ENCODE measurements around the gene SP5.

DNA sequence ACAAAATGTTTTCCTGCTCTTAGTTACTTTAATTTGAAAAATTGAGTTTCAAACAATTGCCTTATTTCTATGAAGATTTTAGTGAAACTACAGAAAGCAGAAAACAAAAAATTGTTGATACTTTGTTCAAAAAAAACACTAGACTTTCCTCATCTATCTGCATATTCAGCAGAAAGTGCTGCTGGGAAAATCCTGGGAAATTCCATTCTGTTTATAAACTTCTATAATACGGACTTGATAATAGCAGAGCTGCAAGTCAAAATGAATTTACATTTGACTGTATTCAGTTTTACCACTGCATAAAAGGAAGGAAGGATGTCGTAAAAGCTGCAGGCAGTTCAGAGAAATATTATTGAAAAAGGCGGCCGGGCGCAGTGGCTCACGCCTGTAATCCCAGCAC lies 30.2 kb downstream of the SP5 start:
- TF ChIP-seq, protein P1, sequence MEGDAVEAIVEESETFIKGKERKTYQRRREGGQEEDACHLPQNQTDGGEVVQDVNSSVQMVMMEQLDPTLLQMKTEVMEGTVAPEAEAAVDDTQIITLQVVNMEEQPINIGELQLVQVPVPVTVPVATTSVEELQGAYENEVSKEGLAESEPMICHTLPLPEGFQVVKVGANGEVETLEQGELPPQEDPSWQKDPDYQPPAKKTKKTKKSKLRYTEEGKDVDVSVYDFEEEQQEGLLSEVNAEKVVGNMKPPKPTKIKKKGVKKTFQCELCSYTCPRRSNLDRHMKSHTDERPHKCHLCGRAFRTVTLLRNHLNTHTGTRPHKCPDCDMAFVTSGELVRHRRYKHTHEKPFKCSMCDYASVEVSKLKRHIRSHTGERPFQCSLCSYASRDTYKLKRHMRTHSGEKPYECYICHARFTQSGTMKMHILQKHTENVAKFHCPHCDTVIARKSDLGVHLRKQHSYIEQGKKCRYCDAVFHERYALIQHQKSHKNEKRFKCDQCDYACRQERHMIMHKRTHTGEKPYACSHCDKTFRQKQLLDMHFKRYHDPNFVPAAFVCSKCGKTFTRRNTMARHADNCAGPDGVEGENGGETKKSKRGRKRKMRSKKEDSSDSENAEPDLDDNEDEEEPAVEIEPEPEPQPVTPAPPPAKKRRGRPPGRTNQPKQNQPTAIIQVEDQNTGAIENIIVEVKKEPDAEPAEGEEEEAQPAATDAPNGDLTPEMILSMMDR (IDR thresholded peaks at IDR 0.05; ENCODE audit: insufficient read depth, low read length, poor library complexity, severe bottlenecking) = no peak
- no peak for TF ChIP-seq EZH2phosphoT487 (conservative IDR thresholded peaks at IDR 0.05; ENCODE audit: low read length)

Data from SU-DHL-6 (cell line).